Germinal center (tissue), 1 donor: Measurements from ENCODE around the gene LETM1.
"Not testable (repeated sequence)": the region's sequence is repeated elsewhere in the genome, so short reads cannot be mapped to it uniquely, and the experiment has no call there.

ENCODE experiments used
- DNase-seq: peaks from one replicate; pipeline ENCODE4 v3.0.0; 2012; ENCODE audit warnings: mixed read lengths, low spot score

LETM1 gene

DNA sequence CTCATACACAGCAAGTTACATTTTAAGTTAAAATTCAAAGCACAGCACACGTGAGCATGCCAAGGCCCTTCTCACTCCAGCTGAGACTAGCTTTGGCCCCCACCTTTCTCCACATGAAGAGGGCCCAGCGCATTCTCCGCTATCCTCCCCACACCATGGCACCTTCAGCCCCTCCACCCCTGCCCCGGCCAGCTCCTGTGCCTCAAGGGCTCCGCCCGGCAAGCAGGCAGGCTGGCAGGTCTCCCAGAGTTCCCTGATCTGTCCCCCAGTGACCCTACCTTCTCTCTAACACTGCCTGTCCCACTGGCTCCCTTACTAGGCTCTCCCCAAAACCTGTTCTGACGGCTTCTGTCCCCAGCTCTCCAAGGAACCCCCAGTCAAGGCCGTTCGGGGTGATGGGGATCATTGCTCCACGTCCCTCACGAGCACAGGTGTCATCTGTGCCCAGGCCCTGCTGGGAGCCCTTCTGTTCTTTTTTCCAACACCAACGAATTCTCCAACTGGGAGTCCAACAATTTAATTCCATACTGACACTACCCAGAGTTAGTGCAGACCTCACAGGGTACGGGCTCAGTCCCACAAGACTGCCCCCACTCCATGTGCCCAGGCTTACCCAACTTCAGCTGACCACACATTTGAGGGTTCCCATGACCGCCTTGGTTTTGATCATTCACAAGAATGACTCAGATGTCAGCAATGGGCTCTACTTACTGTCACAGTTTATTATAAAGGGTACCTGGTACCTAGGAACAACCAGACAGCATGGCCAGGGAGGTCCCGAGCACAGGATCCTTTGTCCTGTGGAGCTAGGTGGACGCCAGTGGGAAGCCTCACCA is 4.2 kb downstream of the LETM1 start:
- no peak for DNase-seq

DNA sequence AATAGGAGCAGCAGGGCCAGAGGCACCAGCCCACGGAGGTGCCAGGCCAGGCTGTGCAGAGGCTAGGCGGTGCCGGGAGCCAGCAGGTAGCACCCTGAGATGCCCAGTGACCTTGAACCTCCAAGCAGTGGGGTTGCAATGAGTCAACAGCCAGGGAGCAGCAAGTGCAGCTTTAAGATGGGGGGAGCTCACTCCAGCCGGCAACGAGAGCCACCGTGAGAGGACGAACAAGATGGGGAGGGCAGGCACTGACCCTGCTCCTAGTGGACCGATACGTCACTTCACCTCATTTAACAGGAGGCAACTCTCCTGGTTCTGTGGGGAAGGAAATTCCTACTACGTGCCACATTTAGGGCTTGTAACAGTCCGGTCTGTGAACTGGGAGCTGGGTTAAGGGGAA is 4.8 kb downstream of the LETM1 start:
- DNase-seq, result no peak

- DNase-seq, result no peak
Measured at GRCh38 chr4:1850276-1850675, 5.7 kb downstream of the LETM1 start.

DNA sequence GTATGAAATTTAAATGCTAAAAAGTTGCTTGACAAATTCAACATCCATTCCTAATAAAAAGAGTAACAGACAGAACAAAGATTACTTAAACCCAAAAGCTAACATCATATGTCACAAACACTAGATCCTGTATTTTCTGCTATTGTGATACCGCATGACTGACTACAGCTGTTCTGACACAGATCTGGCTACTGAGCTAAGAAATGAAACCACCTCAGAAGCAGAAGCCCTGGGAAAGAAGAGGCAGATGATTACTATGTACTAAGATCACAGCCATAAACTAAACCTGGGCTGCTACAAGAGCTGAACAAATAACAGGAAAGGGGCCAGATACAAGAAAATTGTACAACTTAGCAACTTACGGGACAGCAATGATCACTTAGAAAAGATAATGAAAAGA is 9.4 kb downstream of the LETM1 start:
- no peak for DNase-seq

GRCh38 chr4:1844618-1845017 is 11.3 kb downstream of the LETM1 start:
- DNase-seq, result not testable (repeated sequence)

- DNase-seq, result no peak
Measured at GRCh38 chr4:1843852-1844251, 12.1 kb downstream of the LETM1 start.

DNA sequence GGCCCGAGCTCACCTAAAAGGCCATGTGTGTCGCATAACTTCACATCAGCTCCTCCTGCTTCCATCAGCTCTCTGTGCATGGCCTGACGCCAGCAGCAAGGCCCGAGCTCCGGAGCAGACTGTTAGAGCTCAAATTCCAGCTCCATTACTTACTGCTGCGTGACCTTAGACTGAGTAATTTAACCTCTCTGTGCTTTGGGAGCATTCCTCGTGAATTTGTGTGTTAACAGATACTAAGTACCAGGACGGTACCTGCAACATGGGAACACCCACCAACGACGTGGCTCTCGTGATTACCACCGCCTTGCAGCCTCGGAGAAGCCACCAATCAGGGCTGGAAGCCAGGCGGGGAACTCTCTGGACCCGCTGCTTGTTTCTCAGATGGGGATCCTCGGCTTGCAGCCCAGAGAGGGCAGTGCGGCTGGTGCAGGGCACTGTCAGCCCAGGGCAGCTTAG is 12.9 kb downstream of the LETM1 start:
- no peak for DNase-seq

- DNase-seq, result no peak
Measured at GRCh38 chr4:1842339-1842895, 13.5 kb downstream of the LETM1 start.

DNA sequence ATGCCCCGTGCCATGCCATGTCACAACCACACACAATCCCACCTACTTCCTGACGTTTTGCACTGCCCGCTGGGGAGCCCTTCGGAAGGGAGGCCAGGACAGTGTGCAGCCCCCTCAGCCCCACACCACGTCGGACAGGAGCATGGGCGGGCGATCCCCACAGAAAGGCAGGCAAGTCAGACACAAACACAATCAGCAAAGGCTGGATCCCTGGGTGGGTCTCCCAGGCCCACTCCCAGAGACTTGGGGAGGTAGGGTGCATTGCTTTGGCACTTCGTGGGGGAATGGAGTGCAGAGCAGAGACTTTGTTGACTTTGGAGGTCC is 14.1 kb downstream of the LETM1 start:
- no peak for DNase-seq

GRCh38 chr4:1841201-1841886 is 14.6 kb downstream of the LETM1 start:
- no peak for DNase-seq

- no peak for DNase-seq
Measured at GRCh38 chr4:1839282-1839681, 16.7 kb downstream of the LETM1 start.

DNA sequence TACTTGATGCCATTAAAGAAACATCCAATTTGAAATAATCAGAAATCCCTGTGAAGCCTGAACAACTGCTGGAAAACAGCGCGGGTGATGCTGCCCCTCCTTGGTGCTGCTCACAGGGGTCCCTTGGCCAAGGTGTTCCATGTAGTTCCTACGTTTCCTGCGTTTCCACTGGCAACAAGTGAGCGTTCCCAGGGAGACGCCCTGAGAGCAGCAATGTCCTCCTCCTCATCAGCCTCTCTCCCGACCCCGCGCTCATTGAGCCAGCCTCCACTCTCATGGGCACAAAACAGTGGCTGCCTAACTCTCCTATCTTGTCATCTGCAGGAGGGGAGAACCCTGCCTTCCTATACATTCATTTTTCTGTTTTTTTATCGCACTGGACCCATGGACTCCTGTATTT is 18.9 kb downstream of the LETM1 start:
- DNase-seq, result no peak

DNA sequence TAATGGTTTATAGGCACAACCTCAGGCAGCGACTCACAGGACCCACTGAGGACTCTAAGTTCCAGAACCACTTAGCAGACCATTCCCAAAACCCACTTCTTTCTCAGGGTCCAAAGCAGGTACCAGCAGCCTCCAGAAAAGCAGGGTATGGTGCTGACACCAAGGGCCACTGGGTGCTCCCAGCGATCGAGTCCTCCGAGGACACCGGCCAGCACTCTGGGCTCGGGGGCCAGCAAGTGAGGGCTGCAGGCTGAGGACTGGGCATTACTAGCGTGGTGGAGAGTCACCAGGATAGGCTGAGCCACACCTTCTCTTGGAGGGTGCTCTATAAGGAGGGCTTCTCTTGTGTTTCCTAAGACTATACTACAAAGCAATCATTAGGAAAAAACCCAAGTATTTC is 19.3 kb downstream of the LETM1 start:
- DNase-seq, result no peak

DNA sequence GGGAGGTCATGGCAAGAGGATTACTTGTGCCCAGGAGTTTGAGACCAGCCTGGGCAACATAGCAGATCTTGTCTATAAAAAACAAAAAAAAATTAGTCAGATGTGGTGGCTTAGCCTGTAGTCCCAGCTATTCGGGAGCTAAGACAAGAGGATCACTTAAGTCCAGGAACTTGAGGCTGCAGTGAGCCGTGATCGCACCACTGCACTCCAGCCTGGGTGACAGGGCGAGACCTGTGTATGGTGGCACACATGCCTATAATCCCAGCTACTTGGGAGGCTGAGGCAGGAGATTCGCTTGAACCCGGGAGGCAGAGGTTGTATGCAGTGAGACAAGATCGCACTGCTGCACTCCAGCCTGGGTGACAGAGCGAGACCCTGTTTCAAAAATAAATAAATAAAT is 20.1 kb downstream of the LETM1 start:
- DNase-seq, result not testable (repeated sequence)

DNA sequence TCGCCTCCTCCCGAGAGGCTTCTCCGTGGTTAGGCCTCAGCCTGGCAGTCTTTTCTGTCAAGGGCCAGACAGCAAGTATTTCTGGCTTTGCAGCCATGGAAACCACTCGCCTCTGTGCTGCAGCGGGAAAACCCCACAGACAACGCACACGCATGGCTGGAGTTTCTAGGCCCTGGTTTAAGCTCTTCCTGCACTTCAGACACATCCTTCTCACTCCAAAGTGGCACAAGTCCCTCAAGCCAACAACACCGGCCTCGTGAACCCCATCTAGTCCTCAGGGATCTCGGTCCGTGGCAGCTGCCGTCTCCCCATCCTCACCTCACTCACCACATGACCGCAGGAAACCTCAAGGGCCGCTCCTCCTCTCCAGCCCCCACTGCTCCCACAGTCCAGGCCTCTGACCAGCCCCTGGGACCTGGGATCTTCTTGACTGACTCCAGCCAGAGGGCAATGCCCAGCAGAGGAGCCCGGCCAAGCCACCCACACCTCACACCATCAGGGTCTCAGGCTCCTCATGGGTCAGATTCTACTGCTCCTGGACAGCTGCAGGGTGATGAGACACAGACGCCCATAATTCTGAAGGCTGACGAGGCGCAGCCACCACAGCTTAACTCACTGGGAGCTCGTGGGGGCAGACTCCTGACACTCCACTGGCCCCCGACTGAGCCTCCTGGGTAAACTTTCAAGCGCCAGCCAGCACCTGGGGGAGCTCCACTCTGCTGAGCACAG is 21.7 kb downstream of the LETM1 start:
- DNase-seq, result peak; percentile 65

GRCh38 chr4:1833307-1834046 is 22.5 kb downstream of the LETM1 start:
- DNase-seq, result peak; percentile 48

GRCh38 chr4:1832690-1833089 is 23.3 kb downstream of the LETM1 start:
- no peak for DNase-seq

- no peak for DNase-seq
Measured at GRCh38 chr4:1831331-1831730, 24.6 kb downstream of the LETM1 start.

DNA sequence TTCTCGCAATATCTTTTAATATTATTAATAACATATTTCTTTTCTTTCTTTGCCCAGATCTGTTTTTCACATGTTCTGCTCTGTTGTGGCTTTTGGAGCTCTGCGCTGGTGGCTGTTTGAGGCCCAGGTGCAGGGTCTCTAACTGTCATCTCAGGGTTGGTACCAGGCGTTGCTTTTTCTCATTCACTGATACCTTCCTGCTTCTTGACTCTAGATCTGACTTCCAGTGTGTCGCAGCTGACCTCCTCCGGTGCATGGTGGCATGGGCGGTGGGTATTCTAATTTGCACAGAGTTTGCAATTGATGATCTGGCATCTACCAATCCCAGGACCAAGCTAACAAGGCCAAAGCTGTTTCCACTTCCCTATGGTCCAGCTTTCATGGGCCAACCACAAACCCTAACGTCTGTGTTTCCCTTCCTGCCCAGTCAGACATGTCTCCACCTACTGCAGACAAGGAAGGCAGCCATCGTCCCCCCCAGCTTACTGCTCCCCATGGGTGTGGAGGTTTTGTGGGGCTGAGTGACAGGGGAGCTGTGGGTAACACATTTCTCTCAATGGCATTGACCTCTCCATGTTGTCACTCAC is 25.2 kb downstream of the LETM1 start:
- no peak for DNase-seq

DNA sequence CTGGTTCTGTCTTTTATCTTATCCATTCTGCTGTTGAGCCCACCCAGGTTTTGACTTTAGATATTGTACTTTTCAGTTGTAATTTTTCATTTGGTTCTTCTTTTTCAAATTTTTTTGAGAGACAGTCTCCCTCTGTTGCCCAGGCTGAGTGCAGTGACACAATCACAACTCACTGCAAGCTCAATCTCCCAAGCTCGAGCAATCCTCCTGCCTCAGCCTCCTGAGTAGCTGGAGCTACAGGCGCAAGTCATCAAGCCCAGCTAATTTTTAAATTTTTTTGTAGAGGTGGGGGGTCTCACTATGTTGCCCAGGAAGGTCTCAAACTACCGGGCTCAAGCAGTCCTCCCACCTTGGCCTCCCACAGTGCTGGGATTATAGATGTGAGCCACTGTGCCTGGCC is 25.7 kb downstream of the LETM1 start:
- DNase-seq, result no peak

GRCh38 chr4:1826531-1827350 is 29.2 kb downstream of the LETM1 start:
- DNase-seq, result no peak
